ENCODE results near the gene NXPH3. TPM values are rescaled to one million over a fixed set of nuclear protein-coding genes. Genes with fewer than 3 reads are reported as not detected.

The NXPH3 gene
- total and polyA plus RNA-seq, 2 of the 13 experiments (the other 11 are each of a cell fraction or from before 2014, with no cell fraction given) = 0.04 to 0.58 TPM

- WGBS (ENCODE audit: low lambda C conversion rate) = 55% methylated on average over 4 of the region's 5 CpGs
- Histone ChIP-seq H3K27ac (ENCODE audit: extremely low read length, insufficient read depth, low read length) (no peak overlapping the region), H3K9me3 (ENCODE audit: low read length) (no peaks in the 10 kb centered on the region), H3K79me2 (ENCODE audit: insufficient read depth, low read length) (no peaks in the 10 kb centered on the region), H3K4me2 (ENCODE audit: low read depth, low read length) (no peak overlapping the region), H3K9ac (ENCODE audit: insufficient read depth, low read depth, low read length) (no peak overlapping the region), H3K36me3 (replicated peaks in 1 of 2; ENCODE audit: control insufficient read depth in 1 of 2, insufficient read depth in 2 of 2, low read length in 2 of 2) (no peaks in the 10 kb centered on the region), H4K20me1 (ENCODE audit: insufficient read depth, low read length) (no peaks in the 10 kb centered on the region), H3K4me3 (replicated peaks in 1 of 3; ENCODE audit: insufficient read depth in 1 of 3, low read depth in 2 of 3, low read length in 3 of 3) (no peak overlapping the region), H3K27me3 (ENCODE audit: control insufficient read depth in 1 of 2, insufficient read depth in 2 of 2, low read length in 2 of 2) (peaks cover 5 to 45% of the 10 kb centered on the region in 2 experiments), H2AFZ (ENCODE audit: low read length) (no peak overlapping the region), H3K4me1 (ENCODE audit: insufficient read depth, low read length) (peaks cover 22% of the 10 kb centered on the region)
- in situ Hi-C loops (cut with HindIII; ENCODE audit: extremely low pct_ligation_motif_present, low pct_unique_long_range_greater_than_20kb) (no loop called here), intact Hi-C loops (cut with micrococcal nuclease; ENCODE audit: unreplicated experiment) (no loop called here)
- no peak for FAIRE-seq
- BruUV-seq (replicated peaks) = no TSS peak
- TF ChIP-seq CBFB (CRISPR knock-in tag; IDR thresholded peaks at IDR 0.05) = no peak
- TF ChIP-seq ZNF615 (CRISPR knock-in tag; IDR thresholded peaks at IDR 0.05; ENCODE audit: borderline replicate concordance) = no peak
- no peak for TF ChIP-seq HMGA1 (CRISPR knock-in tag; conservative IDR thresholded peaks at IDR 0.05)
- no peak for TF ChIP-seq SP4 (CRISPR knock-in tag; IDR thresholded peaks at IDR 0.05)
- no peak for TF ChIP-seq RFX1 (IDR thresholded peaks at IDR 0.05)
- no peak for TF ChIP-seq ZNF446 (CRISPR knock-in tag; IDR thresholded peaks at IDR 0.05)
- TF ChIP-seq ZBTB14 (CRISPR knock-in tag; IDR thresholded peaks at IDR 0.05) = no peak
- TF ChIP-seq REL (CRISPR knock-in tag; conservative IDR thresholded peaks at IDR 0.05) = no peak
- no peak for TF ChIP-seq ZNF7 (CRISPR knock-in tag; IDR thresholded peaks at IDR 0.05)
- TF ChIP-seq ZNF772 (CRISPR knock-in tag; IDR thresholded peaks at IDR 0.05) = no peak
- no peak for TF ChIP-seq HOMEZ (CRISPR knock-in tag; IDR thresholded peaks at IDR 0.05; ENCODE audit: low read depth)
- no peak for TF ChIP-seq PATZ1 (CRISPR knock-in tag; IDR thresholded peaks at IDR 0.05)
- no peak for TF ChIP-seq RFX3 (CRISPR knock-in tag; IDR thresholded peaks at IDR 0.05)
- no peak for TF ChIP-seq NFKBIZ (CRISPR knock-in tag; IDR thresholded peaks at IDR 0.05)
- TF ChIP-seq, protein P1, sequence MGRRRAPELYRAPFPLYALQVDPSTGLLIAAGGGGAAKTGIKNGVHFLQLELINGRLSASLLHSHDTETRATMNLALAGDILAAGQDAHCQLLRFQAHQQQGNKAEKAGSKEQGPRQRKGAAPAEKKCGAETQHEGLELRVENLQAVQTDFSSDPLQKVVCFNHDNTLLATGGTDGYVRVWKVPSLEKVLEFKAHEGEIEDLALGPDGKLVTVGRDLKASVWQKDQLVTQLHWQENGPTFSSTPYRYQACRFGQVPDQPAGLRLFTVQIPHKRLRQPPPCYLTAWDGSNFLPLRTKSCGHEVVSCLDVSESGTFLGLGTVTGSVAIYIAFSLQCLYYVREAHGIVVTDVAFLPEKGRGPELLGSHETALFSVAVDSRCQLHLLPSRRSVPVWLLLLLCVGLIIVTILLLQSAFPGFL (CRISPR knock-in tag; IDR thresholded peaks at IDR 0.05) = no peak
- no peak for TF ChIP-seq ZBTB8A (CRISPR knock-in tag; IDR thresholded peaks at IDR 0.05; ENCODE audit: borderline replicate concordance, low read depth)
- TF ChIP-seq, protein P2, sequence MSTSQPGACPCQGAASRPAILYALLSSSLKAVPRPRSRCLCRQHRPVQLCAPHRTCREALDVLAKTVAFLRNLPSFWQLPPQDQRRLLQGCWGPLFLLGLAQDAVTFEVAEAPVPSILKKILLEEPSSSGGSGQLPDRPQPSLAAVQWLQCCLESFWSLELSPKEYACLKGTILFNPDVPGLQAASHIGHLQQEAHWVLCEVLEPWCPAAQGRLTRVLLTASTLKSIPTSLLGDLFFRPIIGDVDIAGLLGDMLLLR (CRISPR knock-in tag; IDR thresholded peaks at IDR 0.05) = no peak
- no peak for ATAC-seq
- no peak for DNase-seq (ENCODE audit: low spot score)
- ChIA-PET POLR2A (no interaction called here), CTCF (ENCODE audit: low intra/inter-chr PET ratio, low total read pairs) (no interaction called here)
Observed at GRCh38 chr17:49579522-49579921, 3.9 kb downstream of the NXPH3 start.

Measured in HepG2 (cell line).